Measurements from ENCODE around the gene TRRAP. TPM values are rescaled to one million over a fixed set of nuclear protein-coding genes. Genes with fewer than 3 reads are reported as not detected.

TRRAP gene
- polyA plus RNA-seq, 1 donor (not counting 4 experiments of a cell fraction or from before 2014, with no cell fraction given) = 6.1 TPM

- Histone ChIP-seq H3K4me3 (ENCODE audit: control insufficient read depth in 2 of 3, extremely low read depth in 1 of 3, insufficient read depth in 2 of 3, low read depth in 1 of 3, low read length in 3 of 3) (no peak overlapping the region), H2AFZ (ENCODE audit: control insufficient read depth, low read length) (no peak overlapping the region), H4K20me1 (ENCODE audit: control insufficient read depth, extremely low read depth, insufficient read depth, low read length) (no peaks in the 10 kb centered on the region), H3K9ac (ENCODE audit: control insufficient read depth, extremely low read depth, insufficient read depth, low read length) (no peak overlapping the region), H3K27ac (ENCODE audit: control insufficient read depth, insufficient read depth, low read length) (no peak overlapping the region), H3K4me1 (ENCODE audit: control insufficient read depth, extremely low read depth, insufficient read depth, low read length) (no peaks in the 10 kb centered on the region), H3K27me3 (ENCODE audit: control insufficient read depth, extremely low read depth, insufficient read depth, low read length) (no peaks in the 10 kb centered on the region), H3K9me1 (ENCODE audit: control insufficient read depth, extremely low read depth, insufficient read depth, low read length) (no peaks in the 10 kb centered on the region), H3K79me2 (ENCODE audit: control insufficient read depth, insufficient read depth, low read length) (no peaks in the 10 kb centered on the region), H3K4me2 (ENCODE audit: control insufficient read depth, extremely low read depth, insufficient read depth, low read depth, low read length) (no peak overlapping the region), H3K9me3 (ENCODE audit: control insufficient read depth, low read depth, low read length) (no peaks in the 10 kb centered on the region), H3K36me3 (ENCODE audit: control insufficient read depth in 2 of 2, extremely low read depth in 1 of 2, insufficient read depth in 2 of 2, low read length in 2 of 2) (peaks cover 25 to 28% of the 10 kb centered on the region in 2 experiments)
- no peak for FAIRE-seq
- TF ChIP-seq EZH2 (IDR thresholded peaks at IDR 0.05; ENCODE audit: low read length) (no peak), CTCF (optimal IDR thresholded peaks at IDR 0.05 in 1 of 3, IDR thresholded peaks at IDR 0.05 in 1 of 3, conservative IDR thresholded peaks at IDR 0.05 in 1 of 3; ENCODE audit: extremely low read depth in 1 of 3, insufficient read depth in 2 of 3, low read length in 3 of 3) (no peak)
- DNase-seq (ENCODE audit: low read depth, low spot score) = no peak
- dilution Hi-C loops (cut with MboI; ENCODE audit: extremely low pct_ligation_motif_present, low sequenced_read_pairs) = no loop called here
These were observed 116.0 kb downstream of the TRRAP start for GRCh38 chr7:98994046-98994944.

GRCh38 chr7:98995111-98995510, 116.8 kb downstream of the TRRAP start:
- peaks cover 24 to 28% of the 10 kb centered on the region in 2 experiments for H3K36me3 ChIP-seq (ENCODE audit: control insufficient read depth in 2 of 2, extremely low read depth in 1 of 2, insufficient read depth in 2 of 2, low read length in 2 of 2)
- no peak for DNase-seq (ENCODE audit: low read depth, low spot score)
- no peaks in the 10 kb centered on the region for H3K4me1 ChIP-seq (ENCODE audit: control insufficient read depth, extremely low read depth, insufficient read depth, low read length)
- H3K4me3 ChIP-seq (ENCODE audit: control insufficient read depth in 2 of 3, extremely low read depth in 1 of 3, insufficient read depth in 2 of 3, low read depth in 1 of 3, low read length in 3 of 3) = no peak overlapping the region
- H3K9me3 ChIP-seq (ENCODE audit: control insufficient read depth, low read depth, low read length) = no peaks in the 10 kb centered on the region
- no peaks in the 10 kb centered on the region for H3K9me1 ChIP-seq (ENCODE audit: control insufficient read depth, extremely low read depth, insufficient read depth, low read length)
- H3K4me2 ChIP-seq (ENCODE audit: control insufficient read depth, extremely low read depth, insufficient read depth, low read depth, low read length) = no peak overlapping the region
- H4K20me1 ChIP-seq (ENCODE audit: control insufficient read depth, extremely low read depth, insufficient read depth, low read length) = no peaks in the 10 kb centered on the region
- H3K27ac ChIP-seq (ENCODE audit: control insufficient read depth, insufficient read depth, low read length) = no peak overlapping the region
- TF ChIP-seq EZH2 (IDR thresholded peaks at IDR 0.05; ENCODE audit: low read length) (no peak), CTCF (optimal IDR thresholded peaks at IDR 0.05 in 1 of 3, IDR thresholded peaks at IDR 0.05 in 1 of 3, conservative IDR thresholded peaks at IDR 0.05 in 1 of 3; ENCODE audit: extremely low read depth in 1 of 3, insufficient read depth in 2 of 3, low read length in 3 of 3) (no peak)
- H3K27me3 ChIP-seq (ENCODE audit: control insufficient read depth, extremely low read depth, insufficient read depth, low read length) = no peaks in the 10 kb centered on the region
- dilution Hi-C loops (cut with MboI; ENCODE audit: extremely low pct_ligation_motif_present, low sequenced_read_pairs) = no loop called here
- FAIRE-seq = no peak
- H3K79me2 ChIP-seq (ENCODE audit: control insufficient read depth, insufficient read depth, low read length) = no peaks in the 10 kb centered on the region
- no peak overlapping the region for H3K9ac ChIP-seq (ENCODE audit: control insufficient read depth, extremely low read depth, insufficient read depth, low read length)
- no peak overlapping the region for H2AFZ ChIP-seq (ENCODE audit: control insufficient read depth, low read length)
